Activated CD8-positive, alpha-beta memory T cell treated with anti-CD3 and anti-CD28 coated beads, Interleukin-2, amount 50 U/mL, for 24 hours (primary cell): ENCODE data around the gene LSP1.
"Not testable (repeated sequence)": the region's sequence is repeated elsewhere in the genome, so short reads cannot be mapped to it uniquely, and the experiment has no call there.

Experiments
- DNase-seq: peaks from one replicate; pipeline ENCODE4 v3.0.0-alpha.2; 2020; ENCODE audit errors: extremely low read depth

Gene LSP1

GRCh38 chr11:1852877-1853276, at the start of gene LSP1:
LSP1 (plus strand) TSS chr11:1853084; CDS start chr11:1853145, 61 bp downstream.
- peak; percentile 66 for DNase-seq

- no peak for DNase-seq
Measured at GRCh38 chr11:1803246-1803645, 49.6 kb upstream of the LSP1 start.

- not testable (repeated sequence) for DNase-seq
Measured at GRCh38 chr11:1803835-1804519, 48.9 kb upstream of the LSP1 start.

- no peak for DNase-seq
Measured at GRCh38 chr11:1805525-1805924, 47.4 kb upstream of the LSP1 start.

GRCh38 chr11:1807264-1807995, 45.5 kb upstream of the LSP1 start:
- no peak for DNase-seq

GRCh38 chr11:1810761-1811160, 42.1 kb upstream of the LSP1 start:
- DNase-seq = no peak

- no peak for DNase-seq
Measured at GRCh38 chr11:1812274-1812673, 40.6 kb upstream of the LSP1 start.

GRCh38 chr11:1812801-1813200, 40.1 kb upstream of the LSP1 start:
- no peak for DNase-seq

- DNase-seq = not testable (repeated sequence)
Measured at GRCh38 chr11:1813356-1813755, 39.5 kb upstream of the LSP1 start.

- no peak for DNase-seq
Measured at GRCh38 chr11:1814691-1815090, 38.2 kb upstream of the LSP1 start.

GRCh38 chr11:1815311-1815710, 37.6 kb upstream of the LSP1 start:
- no peak for DNase-seq

GRCh38 chr11:1815751-1816150, 37.1 kb upstream of the LSP1 start:
- DNase-seq = no peak

GRCh38 chr11:1817000-1817399, 35.9 kb upstream of the LSP1 start:
- no peak for DNase-seq

GRCh38 chr11:1817511-1817910, 35.4 kb upstream of the LSP1 start:
- DNase-seq = no peak

- DNase-seq = no peak
Measured at GRCh38 chr11:1819074-1819473, 33.8 kb upstream of the LSP1 start.

GRCh38 chr11:1820463-1821325, 32.2 kb upstream of the LSP1 start:
- DNase-seq = no peak

- DNase-seq = no peak
Measured at GRCh38 chr11:1821562-1821961, 31.3 kb upstream of the LSP1 start.

GRCh38 chr11:1822648-1823375, 30.1 kb upstream of the LSP1 start:
- DNase-seq = no peak

GRCh38 chr11:1823376-1824220, 29.3 kb upstream of the LSP1 start:
- no peak for DNase-seq

- no peak for DNase-seq
Measured at GRCh38 chr11:1824221-1825038, 28.5 kb upstream of the LSP1 start.
